NT2/D1 (cell line): ENCODE measurements around the gene HCN4.

Source experiments
- DNase-seq: peaks from one replicate; pipeline ENCODE4 v3.0.0-alpha.2; 2011; ENCODE audit warnings: low read depth, low spot score
- H3K27me3 ChIP-seq: 2 replicates; pipeline ENCODE4 v1.6.0; 2011; ENCODE audit warnings: mild to moderate bottlenecking; ENCODE audit not compliant: insufficient read length, insufficient read depth
- H3K36me3 ChIP-seq: 2 replicates; pipeline ENCODE4 v1.6.1; 2011; ENCODE audit warnings: mild to moderate bottlenecking, low read length, mixed read lengths; ENCODE audit not compliant: insufficient read depth, insufficient read length
- H3K4me1 ChIP-seq: 2 replicates; pipeline ENCODE4 v1.5.1; 2011; ENCODE audit not compliant: insufficient read depth, insufficient read length
- H3K4me3 ChIP-seq: 2 replicates; pipeline ENCODE4 v1.5.1; 2011; ENCODE audit warnings: low read depth; ENCODE audit not compliant: insufficient read length
- H3K9ac ChIP-seq: 2 replicates; pipeline ENCODE4 v1.6.0; 2011; ENCODE audit warnings: low read depth; ENCODE audit not compliant: insufficient read length
- H3K9me3 ChIP-seq: 2 replicates; pipeline ENCODE4 v1.5.1; 2011; ENCODE audit warnings: mild to moderate bottlenecking, low read length; ENCODE audit not compliant: insufficient read depth
- SUZ12 ChIP-seq: IDR thresholded peaks from 2 replicates; pipeline ENCODE4 v1.6.1; 2011; ENCODE audit not compliant: insufficient read length, insufficient read depth; ENCODE audit errors: extremely low read depth
- YY1 ChIP-seq: IDR thresholded peaks from 2 replicates; pipeline ENCODE4 v1.6.1; 2011; ENCODE audit not compliant: insufficient read length, insufficient read depth
- ZNF274 ChIP-seq: IDR thresholded peaks from 2 replicates; pipeline ENCODE4 v1.6.1; 2011; ENCODE audit warnings: mild to moderate bottlenecking, low read depth, low read length

HCN4 gene

DNA sequence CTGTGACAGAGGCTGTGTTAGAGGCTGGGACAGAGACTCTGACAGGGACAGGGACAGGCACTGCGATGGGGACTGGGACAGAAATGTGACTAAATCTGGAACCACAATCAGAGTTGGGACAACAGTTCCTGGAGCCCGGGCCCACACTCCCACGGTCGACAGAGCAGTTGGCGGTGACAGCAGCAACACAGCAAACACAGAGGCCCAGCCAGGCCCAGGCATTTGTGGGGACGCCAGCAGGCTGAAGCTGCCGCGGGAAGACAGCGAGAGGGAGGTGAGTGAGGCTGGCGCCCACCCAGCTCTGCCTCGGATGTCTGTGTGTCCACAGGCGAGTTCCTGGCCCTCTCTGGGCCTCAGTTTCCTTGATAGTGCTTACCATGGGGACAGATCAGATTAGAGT lies 9.3 kb upstream of the HCN4 start:
- H3K36me3 ChIP-seq, result no peaks in the 10 kb centered on the region
- no peak overlapping the region for H3K4me3 ChIP-seq
- DNase-seq, result no peak
- TF ChIP-seq YY1 (no peak), ZNF274 (no peak), SUZ12 (no peak)
- H3K4me1 ChIP-seq, result peaks cover 20% of the 10 kb centered on the region
- H3K27me3 ChIP-seq, result peaks cover 2% of the 10 kb centered on the region
- H3K9me3 ChIP-seq, result peaks cover 12% of the 10 kb centered on the region
- no peak overlapping the region for H3K9ac ChIP-seq

DNA sequence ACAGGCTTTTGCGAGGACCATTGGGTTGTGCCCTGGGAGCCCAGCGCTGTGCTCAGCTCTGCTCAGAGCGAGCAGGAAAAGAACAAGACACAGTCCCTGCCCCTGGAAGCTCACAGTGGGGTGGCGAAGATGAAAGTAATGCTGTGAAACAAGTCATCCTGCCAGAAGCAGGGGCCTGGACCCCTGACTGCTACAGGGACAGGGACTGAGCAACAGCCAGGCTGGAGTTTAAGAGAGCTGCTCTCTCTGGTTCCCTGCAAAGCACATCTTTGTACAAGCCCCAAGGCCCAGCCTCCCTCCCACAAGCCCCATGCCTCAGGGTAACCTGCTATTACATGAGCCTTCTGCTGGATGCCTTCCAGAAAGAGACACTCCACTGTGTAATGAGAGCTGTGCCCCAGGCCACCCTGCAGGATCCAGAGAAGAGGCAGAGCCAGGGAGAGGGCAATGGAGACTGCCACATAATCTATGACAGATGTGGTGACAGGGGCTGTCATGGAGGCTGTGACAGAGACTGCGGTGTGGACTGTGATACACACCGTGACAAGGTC lies 7.1 kb upstream of the HCN4 start:
- Histone ChIP-seq H3K9ac (no peak overlapping the region), H3K4me3 (no peak overlapping the region), H3K27me3 (peaks cover 10% of the 10 kb centered on the region), H3K9me3 (peaks cover 4% of the 10 kb centered on the region; the same call in 1 of the 2 replicates), H3K4me1 (peaks cover 23% of the 10 kb centered on the region), H3K36me3 (no peaks in the 10 kb centered on the region)
- no peak for TF ChIP-seq YY1
- no peak for TF ChIP-seq SUZ12
- TF ChIP-seq ZNF274, result no peak
- no peak for DNase-seq

DNA sequence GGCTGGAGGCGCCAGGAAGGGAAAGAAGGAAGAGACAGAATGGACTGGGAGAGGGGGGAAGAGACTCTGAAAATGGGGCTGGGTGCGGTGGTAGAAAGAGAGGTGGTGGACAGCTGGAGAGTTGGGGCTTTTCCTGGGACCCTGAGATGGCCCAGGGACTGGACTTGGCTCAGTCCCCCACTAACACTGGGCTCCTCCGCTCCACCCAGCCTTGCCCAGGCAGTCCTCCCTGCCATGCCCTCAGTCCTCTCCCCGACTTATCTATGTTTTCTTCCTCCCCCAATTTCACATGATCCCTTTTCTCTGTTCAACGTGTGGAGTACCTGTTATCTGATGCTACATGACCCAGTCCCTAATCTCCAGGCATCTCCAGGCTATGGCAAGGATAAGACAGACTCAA lies 6.3 kb upstream of the HCN4 start:
- Histone ChIP-seq H3K9me3 (no peaks in the 10 kb centered on the region), H3K4me3 (no peak overlapping the region), H3K4me1 (peaks cover 23% of the 10 kb centered on the region), H3K9ac (no peak overlapping the region), H3K36me3 (no peaks in the 10 kb centered on the region), H3K27me3 (peaks cover 18% of the 10 kb centered on the region)
- TF ChIP-seq SUZ12 (no peak), ZNF274 (no peak), YY1 (no peak)
- no peak for DNase-seq

DNA sequence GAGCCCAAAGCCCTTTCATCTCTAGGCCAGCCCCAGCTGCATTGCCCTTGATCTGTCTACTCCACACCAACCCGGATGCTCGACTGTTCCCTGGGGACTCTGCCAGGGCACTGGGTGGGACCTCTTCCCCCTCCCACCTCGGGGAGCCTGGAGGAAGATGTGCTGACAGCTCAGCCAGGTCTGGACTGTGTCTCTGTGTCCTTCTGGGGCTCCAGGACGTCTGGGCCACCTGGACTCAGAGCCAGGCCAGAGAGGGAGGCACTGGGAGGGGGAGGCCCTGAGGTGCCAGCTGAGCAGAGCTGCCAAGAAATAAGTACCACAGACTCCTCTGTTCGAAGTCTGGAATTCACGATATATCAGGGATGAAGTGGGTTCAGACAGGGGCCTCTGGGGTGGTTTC lies 5.8 kb upstream of the HCN4 start:
- no peak overlapping the region for H3K9ac ChIP-seq
- H3K4me1 ChIP-seq, result peaks cover 23% of the 10 kb centered on the region
- peaks cover 22% of the 10 kb centered on the region for H3K27me3 ChIP-seq
- no peaks in the 10 kb centered on the region for H3K9me3 ChIP-seq
- TF ChIP-seq ZNF274 (no peak), SUZ12 (no peak), YY1 (no peak)
- H3K4me3 ChIP-seq, result no peak overlapping the region
- DNase-seq, result no peak
- H3K36me3 ChIP-seq, result no peaks in the 10 kb centered on the region

DNA sequence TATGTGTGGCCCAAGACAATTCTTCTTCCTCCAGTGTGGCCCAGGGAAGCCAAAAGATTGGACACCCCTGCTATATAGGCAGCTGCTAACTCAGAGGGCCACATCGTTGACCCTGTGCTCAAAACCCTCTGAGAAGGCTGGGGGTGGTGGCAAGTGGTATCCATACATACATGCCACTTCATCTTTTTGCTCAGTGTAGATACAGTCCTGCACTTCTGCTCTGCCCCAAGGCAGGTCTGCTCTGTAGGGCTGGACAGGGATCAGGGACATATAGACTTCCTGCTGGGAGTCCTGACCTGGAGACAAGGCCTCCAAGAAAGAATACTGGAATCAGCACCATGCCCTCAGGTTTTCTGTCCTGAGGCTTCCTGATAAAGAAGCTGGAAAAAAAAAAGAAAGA lies 4.5 kb upstream of the HCN4 start:
- Histone ChIP-seq H3K4me3 (no peak overlapping the region), H3K4me1 (peaks cover 23% of the 10 kb centered on the region), H3K36me3 (no peaks in the 10 kb centered on the region), H3K9ac (no peak overlapping the region), H3K27me3 (peaks cover 30% of the 10 kb centered on the region), H3K9me3 (no peaks in the 10 kb centered on the region)
- DNase-seq, result no peak
- TF ChIP-seq ZNF274 (no peak), SUZ12 (no peak), YY1 (no peak)

DNA sequence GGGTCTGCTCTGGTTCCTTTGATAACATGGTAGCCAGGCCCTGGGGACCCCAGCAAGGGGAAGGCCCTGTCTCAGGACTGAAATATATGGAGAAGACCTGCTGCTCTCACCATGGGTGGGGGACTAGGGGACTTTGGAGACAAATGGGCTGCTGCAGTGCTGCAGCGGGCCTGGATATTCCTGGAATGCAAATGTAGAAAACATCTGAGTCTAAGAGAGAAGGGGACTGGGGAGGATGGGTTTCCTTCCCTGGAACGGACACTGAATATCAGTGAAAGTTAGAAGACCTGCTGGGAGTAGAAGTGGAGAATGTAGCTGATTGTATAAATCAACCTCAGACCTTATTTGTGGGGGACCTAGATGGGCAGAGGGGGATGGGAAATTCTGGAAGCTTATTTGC lies 3.1 kb upstream of the HCN4 start:
- Histone ChIP-seq H3K4me1 (peaks cover 25% of the 10 kb centered on the region), H3K27me3 (peaks cover 37% of the 10 kb centered on the region), H3K9ac (no peak overlapping the region), H3K4me3 (no peak overlapping the region), H3K9me3 (no peaks in the 10 kb centered on the region), H3K36me3 (no peaks in the 10 kb centered on the region)
- no peak for TF ChIP-seq YY1
- TF ChIP-seq SUZ12, result no peak
- TF ChIP-seq ZNF274, result no peak
- DNase-seq, result no peak

DNA sequence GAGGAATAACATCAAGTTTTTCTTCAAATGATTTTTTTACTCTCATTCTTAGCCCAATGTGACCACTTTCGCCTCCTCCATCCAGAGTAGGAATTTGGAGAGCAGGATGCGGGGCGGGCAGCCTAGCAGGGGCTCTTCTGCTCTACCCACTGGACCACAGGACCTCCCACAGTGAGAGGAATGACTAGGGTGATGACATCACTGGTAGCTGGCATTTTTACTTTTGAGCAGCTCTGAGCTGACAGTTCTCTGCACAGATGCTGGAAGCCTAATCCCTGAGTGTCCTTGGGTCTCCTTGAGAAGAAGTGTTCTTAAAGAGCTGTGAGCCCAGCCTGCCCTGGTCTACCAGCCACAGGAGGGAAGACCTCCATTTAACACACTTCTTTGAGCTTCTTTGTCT lies 1.4 kb upstream of the HCN4 start:
- peaks cover 5% of the 10 kb centered on the region for H3K36me3 ChIP-seq
- peaks cover 25% of the 10 kb centered on the region for H3K4me1 ChIP-seq
- no peak for DNase-seq
- H3K9me3 ChIP-seq, result no peaks in the 10 kb centered on the region
- no peak overlapping the region for H3K4me3 ChIP-seq
- H3K27me3 ChIP-seq, result peaks cover 41% of the 10 kb centered on the region
- TF ChIP-seq YY1 (no peak), ZNF274 (no peak), SUZ12 (no peak)
- H3K9ac ChIP-seq, result no peak overlapping the region
